Aorta (tissue), 5 donors: ENCODE data around the gene UBTF. TPM values are rescaled to one million over a fixed set of nuclear protein-coding genes. Genes with fewer than 3 reads are reported as not detected.

ENCODE experiments used
- ATAC-seq: fragments of 200-7000 bp; cut with Tn5 transposase; one replicate; pipeline ENCODE4 v1.9.1; 2022; ENCODE audit warnings: moderate library complexity; ENCODE audit not compliant: low FRiP score
- DNase-seq, 2 donors: peaks; one replicate each; pipeline ENCODE4 v3.0.0-alpha.2; 2020
- H3K27ac ChIP-seq, 2 donors: one replicate each; pipeline ENCODE4 v1.5.1; 2013; ENCODE audit warnings: low read length in 2 of 2, mild to moderate bottlenecking in 2 of 2, moderate library complexity in 2 of 2, control low read depth in 1 of 2, inconsistent platforms in 1 of 2, low read depth in 1 of 2
- H3K27me3 ChIP-seq, 2 donors: one replicate each; pipeline ENCODE4 v1.6.1; 2013; ENCODE audit warnings: control low read depth in 1 of 2, low read length in 1 of 2, mild to moderate bottlenecking in 1 of 2, moderate library complexity in 1 of 2; ENCODE audit not compliant: insufficient read depth in 2 of 2, control insufficient read depth in 1 of 2
- H3K36me3 ChIP-seq, 2 donors: one replicate each; pipeline ENCODE4 v1.6.1; 2013; ENCODE audit warnings: control low read depth in 1 of 2, low read length in 1 of 2, mild to moderate bottlenecking in 1 of 2; ENCODE audit not compliant: insufficient read depth in 2 of 2, control insufficient read depth in 1 of 2
- H3K4me1 ChIP-seq, 2 donors: one replicate each; pipeline ENCODE4 v1.6.1; 2013; ENCODE audit warnings: low read length in 2 of 2, control low read depth in 1 of 2, mild to moderate bottlenecking in 1 of 2, moderate library complexity in 1 of 2; ENCODE audit not compliant: insufficient read depth in 2 of 2, control insufficient read depth in 1 of 2
- H3K4me3 ChIP-seq, 2 donors: one replicate each; pipeline ENCODE4 v1.5.1; 2013; ENCODE audit warnings: low read length in 2 of 2, control low read depth in 1 of 2, mild to moderate bottlenecking in 1 of 2
- H3K9me3 ChIP-seq: one replicate; pipeline ENCODE4 v1.6.1; 2013; ENCODE audit warnings: mild to moderate bottlenecking, low read length; ENCODE audit not compliant: control insufficient read depth
- WGBS, 2 donors: extraction: QIAGEN DNeasy Blood & Tissue Kit; methylation state at CpG; one replicate each; pipeline ENCODE4 v1.1.7; 2013; 5-methylcytosine and 5-hydroxymethylcytosine counted together
- intact Hi-C, 2 donors: fragments of 100-400 bp; cut with DNase I; formaldehyde crosslinking; loops; one replicate each; pipeline versions ENCODE4 v1.14.2 to v1.15.0; 2022
- polyA plus RNA-seq, 2 donors: library from polyadenylated mRNA; stranded (reverse); fragments of 200-250 nt; gene quantifications; one replicate each; pipeline ENCODE4 v1.2.3, GENCODE V29; 2013
- total RNA-seq, 2 donors: library from RNA; stranded (reverse); fragmentation: NEBNext Ultra II Directional; extraction: Animal tissue kit (Norgen Biotek cat#: 25700); gene quantifications; one replicate each; pipeline ENCODE4 v1.2.1, GENCODE V29; 2021
- donor health status: healthy with polysubstance abuse.
- donor health status: Bipolar disorder and iron deficiency.
- donor health status: DM: no; HTN: no; CAD: no.
- donor health status: DM: no; HTN: no; CAD: no.
- donor health status: DM: yes; HTN: yes; CAD: no.

UBTF gene
- total and polyA plus RNA-seq, 4 donors = 26.5 to 75.4 (median 42.5) TPM

- H3K27ac ChIP-seq = no peak overlapping the region
- H3K9me3 ChIP-seq = no peaks in the 10 kb centered on the region
- H3K4me3 ChIP-seq = no peak overlapping the region
- H3K4me1 ChIP-seq = no peaks in the 10 kb centered on the region
- no peaks in the 10 kb centered on the region for H3K36me3 ChIP-seq
- DNase-seq = no peak
- 91 to 96% methylated on average over 6 of the region's 6 CpGs for WGBS, 2 donors
- intact Hi-C loops = no loop called here
- no peaks in the 10 kb centered on the region for H3K27me3 ChIP-seq
- ATAC-seq = no peak
Measured at GRCh38 chr17:44260296-44260695, 40.8 kb upstream of the UBTF start.

- no peak overlapping the region for H3K4me3 ChIP-seq
- H3K36me3 ChIP-seq = no peaks in the 10 kb centered on the region
- H3K27me3 ChIP-seq = no peaks in the 10 kb centered on the region
- ATAC-seq (no peak), DNase-seq (no peak)
- H3K9me3 ChIP-seq = no peaks in the 10 kb centered on the region
- intact Hi-C loops = no loop called here
- H3K4me1 ChIP-seq = no peaks in the 10 kb centered on the region
- H3K27ac ChIP-seq = no peak overlapping the region
- WGBS, 2 donors = 84 to 86% methylated on average over 17 of the region's 17 CpGs
Measured at GRCh38 chr17:44258811-44259351, 39.4 kb upstream of the UBTF start.

- 85% methylated on average over 23 of the region's 23 CpGs for WGBS, 2 donors
- H3K4me3 ChIP-seq = no peak overlapping the region
- no peaks in the 10 kb centered on the region for H3K9me3 ChIP-seq
- H3K36me3 ChIP-seq = no peaks in the 10 kb centered on the region
- H3K27ac ChIP-seq = no peak overlapping the region
- ATAC-seq (no peak), DNase-seq (no peak)
- no peaks in the 10 kb centered on the region for H3K4me1 ChIP-seq
- intact Hi-C loops = no loop called here
- no peaks in the 10 kb centered on the region for H3K27me3 ChIP-seq
Measured at GRCh38 chr17:44257815-44258760, 38.6 kb upstream of the UBTF start.

GRCh38 chr17:44256671-44257070 lies 37.2 kb upstream of the UBTF start:
- no peak for ATAC-seq
- Histone ChIP-seq H3K4me1 (no peaks in the 10 kb centered on the region), H3K36me3 (no peaks in the 10 kb centered on the region), H3K27me3 (no peaks in the 10 kb centered on the region), H3K4me3 (no peak overlapping the region), H3K9me3 (no peaks in the 10 kb centered on the region), H3K27ac (no peak overlapping the region)
- DNase-seq = no peak
- intact Hi-C loops = no loop called here
- WGBS, 2 donors = 78 to 86% methylated on average over 4 of the region's 4 CpGs

- no peak for ATAC-seq
- no peak for DNase-seq
- intact Hi-C loops = no loop called here
- no peaks in the 10 kb centered on the region for H3K36me3 ChIP-seq
- H3K27ac ChIP-seq = no peak overlapping the region
- no peaks in the 10 kb centered on the region for H3K4me1 ChIP-seq
- no peaks in the 10 kb centered on the region for H3K27me3 ChIP-seq
- H3K9me3 ChIP-seq = no peaks in the 10 kb centered on the region
- WGBS, 2 donors = 81 to 90% methylated on average over 2 of the region's 2 CpGs
- no peak overlapping the region for H3K4me3 ChIP-seq
Measured at GRCh38 chr17:44255915-44256314, 36.4 kb upstream of the UBTF start.

- Histone ChIP-seq H3K9me3 (no peaks in the 10 kb centered on the region), H3K4me3 (no peak overlapping the region), H3K4me1 (no peaks in the 10 kb centered on the region), H3K27ac (no peak overlapping the region), H3K27me3 (no peaks in the 10 kb centered on the region), H3K36me3 (no peaks in the 10 kb centered on the region)
- intact Hi-C loops = no loop called here
- DNase-seq (no peak), ATAC-seq (no peak)
- 47 to 56% methylated on average over 10 of the region's 10 CpGs for WGBS, 2 donors
Measured at GRCh38 chr17:44254361-44255095, 35.1 kb upstream of the UBTF start.

GRCh38 chr17:44253006-44253405 lies 33.5 kb upstream of the UBTF start:
- Histone ChIP-seq H3K27ac (no peak overlapping the region), H3K4me3 (no peak overlapping the region), H3K27me3 (no peaks in the 10 kb centered on the region), H3K36me3 (no peaks in the 10 kb centered on the region), H3K9me3 (no peaks in the 10 kb centered on the region), H3K4me1 (no peaks in the 10 kb centered on the region)
- WGBS, 2 donors = 79 to 80% methylated on average over 13 to 14 of the region's 14 CpGs
- intact Hi-C loops = no loop called here
- DNase-seq = no peak
- no peak for ATAC-seq

- WGBS, 2 donors = 95% methylated on average over 17 of the region's 17 CpGs
- Histone ChIP-seq H3K4me3 (no peak overlapping the region), H3K27me3 (no peaks in the 10 kb centered on the region), H3K4me1 (no peaks in the 10 kb centered on the region), H3K27ac (no peak overlapping the region), H3K36me3 (no peaks in the 10 kb centered on the region), H3K9me3 (no peaks in the 10 kb centered on the region)
- intact Hi-C loops = no loop called here
- ATAC-seq (peak; percentile 36), DNase-seq (no peak)
Measured at GRCh38 chr17:44251062-44251461, 31.6 kb upstream of the UBTF start.
